GM23338 (cell line): ENCODE measurements around the gene FCHSD1.

Experiments
- CREB1 ChIP-seq: fragments of 250-450 bp; sonication (Bioruptor Pico); IDR thresholded peaks from 2 replicates; pipeline ENCODE4 v1.5.0; 2020; ENCODE audit warnings: low read depth, mild to moderate bottlenecking, moderate library complexity
- EZH2 ChIP-seq: fragments of 200-600 bp; sonication (generic); IDR thresholded peaks from one replicate; pipeline ENCODE4 v1.8.0; 2017; ENCODE audit warnings: antibody characterized with exemption, mild to moderate bottlenecking, low read depth; ENCODE audit not compliant: unreplicated experiment
- EZH2phosphoT487 ChIP-seq: fragments of 200-600 bp; sonication (generic); IDR thresholded peaks from one replicate; pipeline ENCODE4 v1.8.1; 2018; ENCODE audit warnings: antibody characterized with exemption; ENCODE audit not compliant: unreplicated experiment
- POLR2AphosphoS5 ChIP-seq: IDR thresholded peaks from 2 replicates; pipeline ENCODE4 v1.6.1; 2016; ENCODE audit warnings: antibody characterized with exemption, low read depth
- STAT1 ChIP-seq: IDR thresholded peaks from one replicate; pipeline ENCODE4 v1.6.1; 2016; ENCODE audit warnings: antibody characterized with exemption; ENCODE audit not compliant: unreplicated experiment
- TF ChIP-seq, protein P1 (sequence below), 2 experiments: fragments of 200-600 bp in 1 of 2; sonication (generic) in 1 of 2; conservative IDR thresholded peaks; 2 replicates each; pipeline versions ENCODE4 v1.5.1 to v1.6.1; 2016 to 2017; ENCODE audit warnings: antibody characterized with exemption in 2 of 2, low read depth in 2 of 2, mild to moderate bottlenecking in 2 of 2, moderate library complexity in 1 of 2
- TF ChIP-seq, protein P2 (sequence below): IDR thresholded peaks from one replicate; pipeline ENCODE4 v1.6.1; 2018; ENCODE audit warnings: antibody characterized with exemption; ENCODE audit not compliant: unreplicated experiment
- TF ChIP-seq, protein P3 (sequence below): fragments of 250-450 bp; sonication (Bioruptor Pico); IDR thresholded peaks from 2 replicates; pipeline ENCODE4 v1.5.0; 2020; ENCODE audit warnings: mild to moderate bottlenecking, moderate library complexity

DNA sequence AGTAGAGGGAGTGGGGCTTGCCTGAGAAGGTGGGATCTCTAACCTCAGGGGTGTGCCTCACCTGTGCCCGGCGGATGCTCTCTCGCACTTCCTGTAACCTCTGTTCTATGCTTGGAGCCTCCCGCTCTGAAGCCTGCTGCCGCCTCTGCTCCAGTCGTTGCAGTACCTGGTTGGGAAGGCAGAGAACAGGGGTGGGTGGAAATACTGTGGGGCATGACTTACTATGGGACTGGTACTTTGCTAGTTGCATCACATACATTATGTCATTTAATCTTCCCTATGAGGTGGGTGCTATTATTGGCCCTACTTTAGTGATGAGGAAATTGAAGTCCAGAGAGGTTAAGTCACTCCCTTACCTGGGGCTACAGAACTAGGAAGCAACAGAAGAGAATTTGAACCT lies 5.2 kb downstream of the FCHSD1 start:
- TF ChIP-seq, protein P1, sequence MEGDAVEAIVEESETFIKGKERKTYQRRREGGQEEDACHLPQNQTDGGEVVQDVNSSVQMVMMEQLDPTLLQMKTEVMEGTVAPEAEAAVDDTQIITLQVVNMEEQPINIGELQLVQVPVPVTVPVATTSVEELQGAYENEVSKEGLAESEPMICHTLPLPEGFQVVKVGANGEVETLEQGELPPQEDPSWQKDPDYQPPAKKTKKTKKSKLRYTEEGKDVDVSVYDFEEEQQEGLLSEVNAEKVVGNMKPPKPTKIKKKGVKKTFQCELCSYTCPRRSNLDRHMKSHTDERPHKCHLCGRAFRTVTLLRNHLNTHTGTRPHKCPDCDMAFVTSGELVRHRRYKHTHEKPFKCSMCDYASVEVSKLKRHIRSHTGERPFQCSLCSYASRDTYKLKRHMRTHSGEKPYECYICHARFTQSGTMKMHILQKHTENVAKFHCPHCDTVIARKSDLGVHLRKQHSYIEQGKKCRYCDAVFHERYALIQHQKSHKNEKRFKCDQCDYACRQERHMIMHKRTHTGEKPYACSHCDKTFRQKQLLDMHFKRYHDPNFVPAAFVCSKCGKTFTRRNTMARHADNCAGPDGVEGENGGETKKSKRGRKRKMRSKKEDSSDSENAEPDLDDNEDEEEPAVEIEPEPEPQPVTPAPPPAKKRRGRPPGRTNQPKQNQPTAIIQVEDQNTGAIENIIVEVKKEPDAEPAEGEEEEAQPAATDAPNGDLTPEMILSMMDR (conservative IDR thresholded peaks at IDR 0.05; ENCODE audit: low read depth in 2 of 2) = no peak
- no peak for TF ChIP-seq STAT1
- TF ChIP-seq EZH2 = no peak
- TF ChIP-seq POLR2AphosphoS5 = no peak
- no peak for TF ChIP-seq CREB1 (CRISPR knock-in tag)
- TF ChIP-seq EZH2phosphoT487 = no peak
- TF ChIP-seq, protein P2, sequence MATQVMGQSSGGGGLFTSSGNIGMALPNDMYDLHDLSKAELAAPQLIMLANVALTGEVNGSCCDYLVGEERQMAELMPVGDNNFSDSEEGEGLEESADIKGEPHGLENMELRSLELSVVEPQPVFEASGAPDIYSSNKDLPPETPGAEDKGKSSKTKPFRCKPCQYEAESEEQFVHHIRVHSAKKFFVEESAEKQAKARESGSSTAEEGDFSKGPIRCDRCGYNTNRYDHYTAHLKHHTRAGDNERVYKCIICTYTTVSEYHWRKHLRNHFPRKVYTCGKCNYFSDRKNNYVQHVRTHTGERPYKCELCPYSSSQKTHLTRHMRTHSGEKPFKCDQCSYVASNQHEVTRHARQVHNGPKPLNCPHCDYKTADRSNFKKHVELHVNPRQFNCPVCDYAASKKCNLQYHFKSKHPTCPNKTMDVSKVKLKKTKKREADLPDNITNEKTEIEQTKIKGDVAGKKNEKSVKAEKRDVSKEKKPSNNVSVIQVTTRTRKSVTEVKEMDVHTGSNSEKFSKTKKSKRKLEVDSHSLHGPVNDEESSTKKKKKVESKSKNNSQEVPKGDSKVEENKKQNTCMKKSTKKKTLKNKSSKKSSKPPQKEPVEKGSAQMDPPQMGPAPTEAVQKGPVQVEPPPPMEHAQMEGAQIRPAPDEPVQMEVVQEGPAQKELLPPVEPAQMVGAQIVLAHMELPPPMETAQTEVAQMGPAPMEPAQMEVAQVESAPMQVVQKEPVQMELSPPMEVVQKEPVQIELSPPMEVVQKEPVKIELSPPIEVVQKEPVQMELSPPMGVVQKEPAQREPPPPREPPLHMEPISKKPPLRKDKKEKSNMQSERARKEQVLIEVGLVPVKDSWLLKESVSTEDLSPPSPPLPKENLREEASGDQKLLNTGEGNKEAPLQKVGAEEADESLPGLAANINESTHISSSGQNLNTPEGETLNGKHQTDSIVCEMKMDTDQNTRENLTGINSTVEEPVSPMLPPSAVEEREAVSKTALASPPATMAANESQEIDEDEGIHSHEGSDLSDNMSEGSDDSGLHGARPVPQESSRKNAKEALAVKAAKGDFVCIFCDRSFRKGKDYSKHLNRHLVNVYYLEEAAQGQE = no peak
- TF ChIP-seq, protein P3, sequence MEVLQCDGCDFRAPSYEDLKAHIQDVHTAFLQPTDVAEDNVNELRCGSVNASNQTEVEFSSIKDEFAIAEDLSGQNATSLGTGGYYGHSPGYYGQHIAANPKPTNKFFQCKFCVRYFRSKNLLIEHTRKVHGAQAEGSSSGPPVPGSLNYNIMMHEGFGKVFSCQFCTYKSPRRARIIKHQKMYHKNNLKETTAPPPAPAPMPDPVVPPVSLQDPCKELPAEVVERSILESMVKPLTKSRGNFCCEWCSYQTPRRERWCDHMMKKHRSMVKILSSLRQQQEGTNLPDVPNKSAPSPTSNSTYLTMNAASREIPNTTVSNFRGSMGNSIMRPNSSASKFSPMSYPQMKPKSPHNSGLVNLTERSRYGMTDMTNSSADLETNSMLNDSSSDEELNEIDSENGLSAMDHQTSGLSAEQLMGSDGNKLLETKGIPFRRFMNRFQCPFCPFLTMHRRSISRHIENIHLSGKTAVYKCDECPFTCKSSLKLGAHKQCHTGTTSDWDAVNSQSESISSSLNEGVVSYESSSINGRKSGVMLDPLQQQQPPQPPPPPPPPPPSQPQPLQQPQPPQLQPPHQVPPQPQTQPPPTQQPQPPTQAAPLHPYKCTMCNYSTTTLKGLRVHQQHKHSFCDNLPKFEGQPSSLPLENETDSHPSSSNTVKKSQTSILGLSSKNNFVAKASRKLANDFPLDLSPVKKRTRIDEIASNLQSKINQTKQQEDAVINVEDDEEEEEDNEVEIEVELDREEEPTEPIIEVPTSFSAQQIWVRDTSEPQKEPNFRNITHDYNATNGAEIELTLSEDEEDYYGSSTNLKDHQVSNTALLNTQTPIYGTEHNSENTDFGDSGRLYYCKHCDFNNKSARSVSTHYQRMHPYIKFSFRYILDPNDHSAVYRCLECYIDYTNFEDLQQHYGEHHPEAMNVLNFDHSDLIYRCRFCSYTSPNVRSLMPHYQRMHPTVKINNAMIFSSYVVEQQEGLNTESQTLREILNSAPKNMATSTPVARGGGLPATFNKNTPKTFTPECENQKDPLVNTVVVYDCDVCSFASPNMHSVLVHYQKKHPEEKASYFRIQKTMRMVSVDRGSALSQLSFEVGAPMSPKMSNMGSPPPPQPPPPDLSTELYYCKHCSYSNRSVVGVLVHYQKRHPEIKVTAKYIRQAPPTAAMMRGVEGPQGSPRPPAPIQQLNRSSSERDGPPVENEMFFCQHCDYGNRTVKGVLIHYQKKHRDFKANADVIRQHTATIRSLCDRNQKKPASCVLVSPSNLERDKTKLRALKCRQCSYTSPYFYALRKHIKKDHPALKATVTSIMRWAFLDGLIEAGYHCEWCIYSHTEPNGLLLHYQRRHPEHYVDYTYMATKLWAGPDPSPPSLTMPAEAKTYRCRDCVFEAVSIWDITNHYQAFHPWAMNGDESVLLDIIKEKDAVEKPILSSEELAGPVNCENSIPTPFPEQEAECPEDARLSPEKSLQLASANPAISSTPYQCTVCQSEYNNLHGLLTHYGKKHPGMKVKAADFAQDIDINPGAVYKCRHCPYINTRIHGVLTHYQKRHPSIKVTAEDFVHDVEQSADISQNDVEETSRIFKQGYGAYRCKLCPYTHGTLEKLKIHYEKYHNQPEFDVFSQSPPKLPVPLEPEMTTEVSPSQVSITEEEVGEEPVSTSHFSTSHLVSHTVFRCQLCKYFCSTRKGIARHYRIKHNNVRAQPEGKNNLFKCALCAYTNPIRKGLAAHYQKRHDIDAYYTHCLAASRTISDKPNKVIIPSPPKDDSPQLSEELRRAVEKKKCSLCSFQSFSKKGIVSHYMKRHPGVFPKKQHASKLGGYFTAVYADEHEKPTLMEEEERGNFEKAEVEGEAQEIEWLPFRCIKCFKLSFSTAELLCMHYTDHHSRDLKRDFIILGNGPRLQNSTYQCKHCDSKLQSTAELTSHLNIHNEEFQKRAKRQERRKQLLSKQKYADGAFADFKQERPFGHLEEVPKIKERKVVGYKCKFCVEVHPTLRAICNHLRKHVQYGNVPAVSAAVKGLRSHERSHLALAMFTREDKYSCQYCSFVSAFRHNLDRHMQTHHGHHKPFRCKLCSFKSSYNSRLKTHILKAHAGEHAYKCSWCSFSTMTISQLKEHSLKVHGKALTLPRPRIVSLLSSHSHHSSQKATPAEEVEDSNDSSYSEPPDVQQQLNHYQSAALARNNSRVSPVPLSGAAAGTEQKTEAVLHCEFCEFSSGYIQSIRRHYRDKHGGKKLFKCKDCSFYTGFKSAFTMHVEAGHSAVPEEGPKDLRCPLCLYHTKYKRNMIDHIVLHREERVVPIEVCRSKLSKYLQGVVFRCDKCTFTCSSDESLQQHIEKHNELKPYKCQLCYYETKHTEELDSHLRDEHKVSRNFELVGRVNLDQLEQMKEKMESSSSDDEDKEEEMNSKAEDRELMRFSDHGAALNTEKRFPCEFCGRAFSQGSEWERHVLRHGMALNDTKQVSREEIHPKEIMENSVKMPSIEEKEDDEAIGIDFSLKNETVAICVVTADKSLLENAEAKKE (CRISPR knock-in tag) = no peak
